Activated effector memory CD4-positive, alpha-beta T cell treated with Interleukin-2 at 50 U/mL for 16 hours (primary cell): Measurements from ENCODE around the gene SALL2.

ENCODE experiments used
- DNase-seq: peaks from one replicate; pipeline ENCODE4 v3.0.0-alpha.2; 2020

SALL2 gene

DNA sequence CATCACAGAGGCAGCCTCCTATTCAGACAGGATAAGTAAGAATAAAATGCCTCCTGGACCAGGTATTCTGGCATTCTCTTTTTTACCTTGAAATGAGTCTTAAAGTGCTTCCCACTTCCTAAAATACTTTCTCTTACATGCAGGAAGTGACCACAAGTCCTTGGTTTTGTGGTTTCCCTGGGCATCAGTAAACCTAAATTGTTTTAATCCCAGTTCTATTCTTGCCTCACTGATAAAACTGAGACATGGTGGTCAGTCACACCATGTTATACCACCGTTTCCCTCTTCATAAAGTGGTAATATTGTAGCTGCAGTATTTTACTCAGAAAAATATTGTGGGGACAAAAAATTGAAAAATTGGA lies 1.2 kb upstream of the SALL2 start:
- no peak for DNase-seq

DNA sequence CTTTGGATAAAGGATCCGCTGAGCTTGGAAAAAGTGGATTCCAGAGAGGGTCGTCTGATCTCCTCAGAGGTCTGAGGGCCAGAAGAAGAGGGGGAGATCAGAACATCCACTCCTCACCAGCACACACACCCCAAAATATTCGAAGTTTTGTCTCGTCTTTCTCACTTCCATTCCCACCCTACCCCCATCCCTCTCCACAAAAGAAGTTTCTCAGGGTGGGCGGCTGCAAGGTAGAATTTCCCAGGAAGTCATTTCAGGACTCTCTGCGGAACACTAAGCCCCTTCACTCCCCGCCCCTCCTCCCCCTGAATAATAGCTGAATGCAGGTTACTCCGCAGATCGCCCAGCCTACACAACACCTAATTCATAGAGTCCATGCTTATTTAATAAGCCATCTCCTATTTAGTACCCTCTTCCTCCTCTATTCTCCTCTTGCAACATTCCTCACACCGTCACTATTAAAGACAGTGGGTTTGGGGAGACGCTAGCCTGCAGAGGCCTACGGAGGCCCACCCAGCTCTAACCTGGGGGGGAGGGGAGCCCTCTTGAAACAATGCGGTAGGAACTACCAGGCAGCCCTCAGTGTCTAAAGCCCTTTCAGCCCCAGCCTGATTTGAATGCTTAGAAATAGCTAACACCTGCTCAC lies 649 bp upstream of the SALL2 start:
- no peak for DNase-seq

DNA sequence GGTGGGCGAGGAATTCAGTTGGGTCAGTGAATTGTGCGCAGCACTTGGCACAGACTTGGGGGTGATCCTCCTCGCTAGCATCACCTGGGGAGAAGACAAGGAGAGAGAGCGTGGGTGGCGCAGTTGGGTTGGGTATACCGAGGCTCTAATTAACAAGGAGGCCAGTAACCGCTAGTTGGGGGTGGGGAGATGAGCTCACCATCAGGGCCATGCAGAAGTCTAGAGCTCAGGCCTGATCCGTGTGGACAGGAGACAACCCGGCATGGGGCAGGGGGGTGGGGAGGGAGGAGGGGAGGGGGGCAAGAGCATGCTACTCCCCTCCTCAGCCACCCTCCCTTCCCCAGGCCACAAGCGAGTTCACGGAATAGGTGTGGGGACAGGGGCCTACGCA lies 580 bp downstream of the SALL2 start:
- no peak for DNase-seq

DNA sequence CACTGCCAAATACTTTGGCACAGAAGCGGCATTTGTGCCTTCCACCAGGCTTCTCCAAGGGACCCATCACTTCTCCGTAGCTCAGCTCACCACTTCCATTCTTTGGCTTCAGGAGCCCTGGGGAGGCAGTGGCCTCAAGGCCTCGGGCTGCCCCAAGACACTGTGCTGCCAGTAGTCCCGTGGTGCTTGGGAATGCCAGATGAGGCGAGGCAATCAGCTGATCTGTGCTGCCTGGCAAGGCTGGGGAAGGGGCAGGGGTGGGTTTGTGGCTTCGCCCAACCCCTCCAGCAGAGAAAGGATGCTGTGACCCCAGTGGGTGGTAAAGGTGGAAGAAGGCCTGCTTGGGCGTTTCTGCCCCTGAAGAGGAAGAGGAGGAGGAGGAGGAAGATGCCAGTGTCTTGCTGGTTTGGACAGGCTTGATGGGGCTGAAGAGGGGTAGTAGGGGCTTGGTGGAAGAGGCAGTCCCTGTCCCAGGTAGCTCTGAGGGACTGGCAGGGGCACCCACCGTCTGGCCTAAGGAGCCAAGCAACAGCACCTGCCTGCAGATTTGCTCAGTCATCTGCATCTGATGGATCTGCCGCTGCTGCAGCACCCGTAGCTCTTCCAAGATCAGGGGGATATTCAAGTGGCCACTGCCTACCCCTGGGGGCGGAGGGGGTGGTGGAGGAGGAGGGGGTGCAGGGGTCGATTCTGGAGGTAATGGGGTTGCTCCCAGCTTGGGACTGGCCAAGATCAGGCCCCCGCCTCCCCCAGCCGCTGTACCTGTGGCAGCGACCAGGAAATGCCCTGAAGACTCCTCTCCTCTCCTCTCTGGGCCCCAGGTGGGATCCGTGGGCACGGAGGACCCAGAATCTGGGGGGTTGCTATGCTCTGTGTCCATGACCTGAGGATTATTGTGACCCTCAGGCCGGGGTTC lies 1.3 kb downstream of the SALL2 start:
- DNase-seq: no peak

DNA sequence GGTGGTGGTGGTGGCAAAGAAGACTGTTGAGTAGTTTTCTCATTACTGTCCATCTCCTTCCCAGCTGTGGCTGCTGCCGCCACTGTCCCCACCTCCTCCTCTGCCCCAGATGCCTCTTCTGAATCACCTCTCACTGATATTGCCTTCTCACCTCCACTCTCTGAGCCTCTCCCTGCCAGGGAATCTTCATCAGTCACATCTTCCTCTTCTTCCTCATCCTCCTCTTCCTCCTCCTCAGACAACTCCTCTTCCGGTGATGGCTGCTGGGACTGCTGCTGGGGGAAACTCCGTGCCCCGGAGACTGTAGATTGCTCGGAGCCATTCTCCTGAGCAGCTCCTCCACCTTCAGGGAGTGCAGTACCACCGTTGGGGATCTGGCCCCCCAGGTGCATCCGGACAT lies 2.9 kb downstream of the SALL2 start:
- DNase-seq: no peak

DNA sequence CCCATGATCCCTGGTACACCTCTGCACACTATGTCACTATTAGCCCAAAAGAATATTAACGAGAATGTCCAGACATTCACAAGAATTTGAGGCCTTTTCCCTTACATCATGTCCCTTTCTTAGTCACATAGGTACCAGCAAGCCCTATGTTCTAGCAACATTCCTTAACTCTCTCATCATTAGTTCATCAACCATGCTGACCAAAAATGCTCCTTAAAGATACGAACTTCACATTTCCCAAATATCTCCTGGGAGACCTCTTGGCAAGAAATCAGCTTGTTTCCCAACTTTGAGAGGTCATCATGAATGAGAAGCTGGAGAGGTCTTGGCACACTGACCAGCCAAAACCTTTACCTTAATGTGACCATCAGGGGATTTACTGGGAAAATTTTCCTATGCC lies 4.6 kb downstream of the SALL2 start:
- DNase-seq: no peak

DNA sequence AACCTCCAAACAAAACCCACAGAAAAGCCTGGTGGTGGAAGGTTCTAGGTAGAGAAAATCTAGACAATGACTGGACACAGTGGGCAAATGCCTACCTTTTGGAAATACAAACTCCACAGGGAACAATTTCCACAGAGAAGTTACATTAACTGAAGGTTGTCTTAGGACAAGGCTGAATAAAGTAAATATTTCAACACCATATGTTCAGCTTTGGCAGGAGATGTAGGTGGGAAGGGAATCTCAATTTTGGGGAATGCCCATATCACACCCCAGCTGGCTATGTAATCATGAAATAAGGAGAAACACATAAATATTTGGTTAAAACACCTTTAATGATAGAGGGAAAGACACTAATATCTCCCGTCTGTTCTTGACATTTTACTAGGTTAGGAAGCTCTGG lies 5.4 kb downstream of the SALL2 start:
- DNase-seq: no peak

DNA sequence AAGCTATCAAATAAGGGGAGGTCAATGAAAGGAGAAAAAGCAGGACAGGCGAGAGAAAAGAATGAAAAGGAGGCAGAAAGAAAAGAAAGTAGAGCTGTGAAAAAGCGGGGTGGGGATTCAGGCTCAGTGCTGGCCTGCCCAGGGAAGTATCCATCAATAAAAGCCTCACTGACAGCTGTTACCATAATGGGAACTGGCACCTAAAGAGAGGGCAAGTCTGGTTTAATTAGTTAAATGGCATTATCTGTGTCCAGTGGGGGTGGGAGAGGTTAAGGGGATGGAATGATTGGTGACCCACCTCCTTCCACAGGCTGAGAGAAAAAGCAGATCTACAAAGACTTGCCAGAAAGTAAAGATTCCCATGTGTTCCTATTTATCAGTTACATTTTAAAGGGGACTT lies 7.4 kb downstream of the SALL2 start:
- no peak for DNase-seq

DNA sequence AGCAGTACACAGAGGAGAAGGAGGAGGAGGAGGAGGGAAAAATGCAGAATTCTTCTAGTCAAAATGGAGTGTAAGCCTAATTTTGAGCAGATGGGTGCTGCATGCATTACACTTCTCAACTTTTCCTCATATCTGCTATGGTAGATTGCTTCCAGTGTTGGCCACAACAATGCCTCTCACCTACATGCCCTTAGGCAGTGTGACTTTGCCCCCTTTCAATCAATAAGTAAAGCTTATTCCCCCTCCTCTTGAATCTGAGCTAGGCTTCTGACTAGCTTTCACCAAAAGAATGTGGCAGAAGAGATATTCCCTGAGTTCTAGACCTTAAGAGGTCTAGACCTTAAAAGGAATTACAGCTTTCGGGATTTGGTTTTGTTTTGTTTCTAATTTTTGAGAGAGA lies 11.8 kb downstream of the SALL2 start:
- no peak for DNase-seq

DNA sequence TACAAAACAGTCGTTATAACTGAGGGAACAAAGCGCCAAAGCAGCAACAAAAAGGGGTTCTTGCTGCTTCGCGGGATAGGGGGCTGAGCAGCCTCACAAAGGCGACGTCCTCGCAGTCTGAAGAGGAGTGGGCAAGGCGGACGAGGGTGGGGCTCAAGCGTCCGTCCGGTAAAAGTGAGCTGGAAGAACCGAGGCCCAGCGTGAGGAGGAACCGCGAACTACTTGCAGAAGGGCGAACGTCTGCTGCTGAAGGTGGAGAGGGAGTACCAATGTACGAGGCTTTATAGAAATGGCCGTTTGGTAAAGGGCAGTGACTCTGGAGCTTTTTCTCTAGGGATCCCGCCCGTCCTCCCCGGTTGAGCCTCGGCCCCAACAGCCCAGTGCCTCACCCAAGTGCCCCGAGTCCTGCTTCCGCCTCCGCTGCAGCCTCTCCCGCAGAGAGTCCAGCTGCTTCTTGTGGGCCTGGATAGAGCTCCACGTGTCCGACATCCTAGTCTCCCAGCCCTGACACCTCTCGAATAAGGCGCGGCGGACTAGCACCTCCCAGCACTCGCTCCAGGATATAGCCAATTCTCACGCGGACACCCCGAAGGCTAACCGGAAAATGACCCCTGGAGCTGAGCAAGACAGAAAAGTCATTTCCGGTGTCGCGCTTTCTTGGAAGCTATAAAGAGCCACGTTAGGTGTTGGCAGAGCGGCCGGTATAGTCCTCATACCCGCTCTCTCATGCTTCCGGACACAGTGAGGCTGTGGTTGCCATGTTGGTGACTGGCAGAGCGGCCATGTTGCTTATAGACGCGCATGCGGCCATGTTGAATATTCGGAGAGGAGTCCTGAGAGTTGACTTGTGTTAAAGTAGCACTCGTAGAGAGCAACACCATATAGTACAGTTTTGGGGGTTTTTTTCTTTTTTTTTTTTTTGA lies 15.2 kb downstream of the SALL2 start, which contains the start of gene METTL3:
TSS of gene METTL3 (minus strand) at position 606 of the 923 bp plus-strand sequence. CDS start at position 489, 117 bp downstream.
- peak; percentile 92 for DNase-seq

DNA sequence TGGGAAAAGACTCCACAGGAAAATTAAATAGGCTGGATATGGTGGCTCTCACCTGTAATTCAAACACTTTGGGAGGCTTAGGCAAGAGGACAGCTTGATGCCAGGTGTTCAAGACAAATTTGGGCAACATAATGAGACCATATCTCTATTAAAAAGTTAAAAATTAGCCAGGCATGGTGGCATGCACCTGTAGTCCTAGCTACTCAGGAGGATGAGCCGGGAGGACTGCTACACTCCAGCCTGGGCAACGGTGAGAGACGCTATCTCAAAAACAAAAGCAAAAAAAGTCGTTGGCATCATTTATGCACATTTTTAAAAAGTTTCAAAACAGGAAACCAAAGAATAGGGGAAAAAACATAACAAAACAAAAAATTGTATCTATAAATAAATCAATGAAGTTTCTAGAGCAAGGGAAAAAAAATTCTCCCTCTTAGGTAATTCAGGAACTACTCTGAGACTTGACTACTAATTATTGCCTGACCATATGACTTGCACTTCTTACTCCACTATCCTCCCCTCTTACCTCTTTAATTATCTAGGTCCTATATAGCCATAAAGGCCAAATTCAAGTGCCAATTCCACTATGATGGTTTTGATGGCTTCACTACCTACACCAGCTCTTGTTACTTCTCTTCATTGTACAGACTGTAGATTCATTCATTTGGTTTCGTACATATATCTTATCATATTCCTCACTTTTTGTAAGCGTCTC lies 16.6 kb downstream of the SALL2 start:
- DNase-seq: no peak

DNA sequence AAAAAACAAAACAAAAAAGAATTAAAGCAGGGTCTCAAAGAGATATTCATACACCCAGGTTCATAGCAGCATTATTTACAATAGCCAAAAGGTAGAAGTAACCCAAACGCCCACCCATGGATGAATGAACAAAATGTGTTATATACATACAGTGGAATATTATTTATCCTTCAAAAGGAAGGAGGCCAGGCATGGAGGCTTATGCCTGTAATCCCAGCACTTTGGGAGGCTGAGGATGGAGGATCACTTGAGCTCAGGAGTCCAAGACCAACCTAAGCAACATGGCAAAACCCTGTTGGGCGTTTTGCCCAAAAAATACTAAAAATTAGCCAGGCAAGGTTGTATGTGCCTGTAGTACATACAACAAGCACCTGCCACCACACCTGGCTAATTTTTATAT lies 19.6 kb downstream of the SALL2 start:
- DNase-seq: no peak

DNA sequence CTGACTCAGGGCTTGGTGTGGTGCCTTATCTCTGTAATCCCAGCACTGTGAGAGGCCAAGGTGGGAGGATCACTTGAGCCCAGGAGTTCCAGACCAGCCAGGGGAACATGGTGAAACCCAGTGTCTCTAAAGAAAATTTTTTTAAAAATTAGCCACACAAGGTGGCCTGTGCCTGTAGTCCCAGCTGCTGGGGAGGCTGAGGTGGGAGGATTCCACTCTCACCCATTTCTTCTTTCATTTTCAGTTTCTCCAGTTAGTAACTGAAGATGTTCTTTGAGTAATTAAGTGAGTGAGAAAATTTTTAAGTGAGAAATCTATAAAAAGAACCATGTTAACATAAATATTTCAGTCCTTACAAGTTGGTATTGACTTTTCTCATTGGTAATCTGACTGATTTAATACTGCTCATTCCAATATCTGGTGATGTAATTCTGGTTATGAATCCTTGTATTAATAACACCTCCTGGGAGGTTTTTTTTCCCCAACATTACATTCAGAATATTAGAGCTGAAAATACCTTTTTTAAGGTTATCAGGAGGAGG lies 21.1 kb downstream of the SALL2 start:
- DNase-seq: no peak

DNA sequence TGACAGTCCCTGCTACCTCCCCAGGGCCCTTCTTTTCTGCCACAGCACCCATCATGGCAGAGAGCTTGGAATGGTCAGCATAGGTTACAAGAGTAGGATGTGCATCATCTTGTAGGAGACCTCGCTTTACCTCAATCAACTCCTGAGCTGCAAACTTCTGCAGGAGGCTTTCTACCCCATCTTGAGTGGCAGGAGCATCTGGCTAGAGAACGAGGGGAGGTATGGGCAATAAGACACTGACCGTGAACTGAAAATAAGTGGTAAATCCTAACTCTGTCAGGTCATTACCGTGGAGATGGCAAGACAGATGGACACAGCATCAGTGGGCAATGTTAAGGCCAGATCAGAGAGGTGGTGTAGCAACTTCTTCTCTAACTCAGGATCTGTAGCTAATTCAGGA lies 22.8 kb downstream of the SALL2 start:
- DNase-seq: no peak

DNA sequence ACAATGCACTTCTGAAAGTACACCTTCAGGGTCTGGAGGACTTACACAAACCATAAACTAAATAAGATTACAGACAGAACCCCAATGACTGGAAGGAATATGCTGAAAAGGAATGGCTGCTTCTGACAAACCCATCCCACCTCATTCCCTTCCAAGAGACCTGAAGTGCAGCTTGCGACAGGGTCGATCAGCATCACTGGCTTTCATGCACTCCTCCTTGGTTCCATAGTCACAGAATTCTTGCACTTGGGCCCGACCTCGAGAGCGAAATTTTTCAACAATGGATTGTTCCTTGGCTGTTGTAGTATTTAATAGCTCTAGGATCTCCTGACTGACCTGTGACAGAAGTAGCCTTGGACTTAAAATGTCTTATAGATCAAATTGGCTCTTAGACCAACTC lies 24.6 kb downstream of the SALL2 start:
- no peak for DNase-seq

DNA sequence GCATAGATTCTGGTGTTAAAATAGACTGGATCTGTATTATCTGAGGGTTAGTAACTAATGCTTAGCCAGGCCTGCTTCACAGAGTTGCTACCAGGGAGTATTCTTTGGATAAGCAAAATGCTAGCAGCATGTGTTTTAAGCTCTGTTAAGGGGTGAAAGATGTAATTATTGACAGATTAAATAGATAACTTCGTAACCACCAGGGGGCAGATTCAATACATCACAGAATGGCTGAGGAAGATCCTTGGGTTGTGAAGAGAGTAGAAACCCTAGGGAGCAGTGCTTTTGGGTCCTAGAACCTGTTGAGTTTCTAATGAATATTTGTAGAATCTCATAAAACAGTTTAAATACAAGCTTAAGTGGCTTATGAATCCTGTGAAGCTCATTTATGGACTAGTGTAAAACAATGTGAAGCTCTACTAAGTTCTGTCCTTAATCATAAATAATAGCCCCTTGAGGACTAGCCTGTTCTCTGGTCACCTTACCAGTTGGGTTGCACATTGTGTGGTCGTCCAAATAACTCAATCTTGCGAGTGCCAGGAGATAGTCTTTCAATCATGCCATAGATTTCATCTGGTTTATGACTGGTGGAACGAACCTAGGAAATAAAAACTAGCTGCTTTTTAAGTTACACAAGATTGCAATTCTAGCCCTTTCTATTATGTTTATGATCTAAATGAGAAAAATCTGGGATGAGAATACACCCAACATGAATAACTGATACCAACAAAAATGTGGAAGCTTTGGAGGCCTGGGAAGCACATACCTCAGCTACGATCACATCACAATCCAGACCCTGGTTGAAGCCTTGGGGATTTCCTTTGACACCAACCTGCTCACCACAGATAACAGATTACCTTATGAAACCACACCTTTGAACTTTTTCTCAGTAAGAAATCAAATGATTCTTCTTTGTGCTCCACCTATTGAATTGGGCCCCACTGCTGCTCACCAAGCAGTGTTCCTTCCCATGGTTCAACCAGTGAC lies 27.3 kb downstream of the SALL2 start:
- DNase-seq: no peak

DNA sequence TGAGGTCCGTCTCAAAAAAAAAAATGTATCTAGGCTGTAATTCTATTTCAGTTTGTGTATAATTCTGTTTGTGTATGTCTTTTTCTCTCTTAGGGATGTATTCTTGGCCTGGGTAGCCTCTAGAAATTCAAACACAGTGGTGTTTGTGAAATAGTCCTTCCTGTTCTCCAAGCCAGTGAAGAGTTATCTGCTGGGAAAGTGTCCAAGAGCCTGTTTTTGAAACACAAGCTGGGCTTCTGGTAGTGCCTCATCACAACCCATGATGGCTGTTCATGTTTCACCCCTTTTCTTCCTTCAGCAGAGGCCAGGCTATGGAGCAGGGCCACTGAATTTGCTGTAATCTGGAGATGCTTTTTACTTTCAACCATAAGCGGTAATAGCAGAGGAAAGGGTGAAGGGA lies 29.7 kb downstream of the SALL2 start:
- DNase-seq: no peak

DNA sequence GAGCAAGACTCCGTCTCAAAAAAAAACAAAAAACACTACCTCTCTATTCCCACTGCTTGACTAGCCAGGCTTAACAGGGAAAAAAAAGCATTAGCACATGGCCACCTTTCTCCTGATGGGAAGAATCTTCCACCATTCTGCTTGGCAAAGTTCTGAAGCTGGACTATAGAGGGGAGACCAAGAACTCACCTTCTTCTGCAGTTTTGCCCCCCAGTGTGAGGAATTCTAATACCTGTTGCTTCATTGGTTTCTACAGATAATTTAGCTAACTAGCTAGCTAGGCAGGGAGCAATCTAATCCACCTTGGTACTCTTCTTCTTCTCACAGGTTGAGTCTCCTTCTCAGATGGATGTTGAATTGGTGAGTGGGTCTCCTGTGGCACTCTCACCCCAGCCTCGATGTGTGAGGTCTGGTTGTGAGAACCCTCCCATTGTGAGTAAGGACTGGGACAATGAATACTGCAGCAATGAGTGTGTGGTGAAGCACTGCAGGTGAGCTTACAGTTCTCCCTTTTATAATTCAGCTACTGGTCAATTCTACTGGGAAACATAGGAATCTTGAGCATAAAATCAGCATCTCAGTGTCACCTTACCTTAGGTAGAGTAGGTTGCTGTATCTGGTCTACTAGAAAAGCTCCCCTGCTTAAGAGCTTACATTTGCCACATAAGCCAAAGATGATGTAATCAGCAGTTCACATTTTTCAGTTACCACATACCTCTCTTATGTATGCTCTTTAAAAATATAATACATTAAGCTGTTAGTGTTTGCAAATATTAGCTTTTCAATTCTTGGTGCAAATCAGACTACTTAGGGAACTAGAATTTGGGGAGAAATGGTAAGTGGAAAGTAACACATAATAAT lies 31.0 kb downstream of the SALL2 start:
- no peak for DNase-seq

DNA sequence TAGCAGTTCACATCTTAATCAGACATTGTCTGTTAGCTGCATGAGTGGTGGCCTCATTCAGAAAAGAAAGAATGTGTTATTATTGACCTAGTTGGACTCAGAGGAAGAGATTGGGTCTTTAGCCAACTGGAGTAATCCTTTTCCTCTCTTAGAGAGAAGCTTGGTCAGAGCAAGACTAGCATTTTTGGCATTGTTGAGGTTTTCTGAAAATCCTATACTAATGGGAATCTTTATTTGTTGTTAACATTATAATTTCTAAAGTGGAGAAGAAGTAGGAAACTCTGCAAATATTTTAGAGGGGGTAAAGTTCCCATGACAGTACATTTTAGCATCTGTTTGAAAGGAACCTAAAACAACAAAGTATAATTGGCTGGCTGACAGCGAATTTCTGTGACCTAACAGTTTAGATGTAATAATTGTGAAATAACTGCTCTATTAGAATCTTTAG lies 39.5 kb downstream of the SALL2 start:
- no peak for DNase-seq
